Stimulated activated memory B cell treated with anti-CD40 and anti-IgM and Interleukin-4, amounts not matched to agents 10 μg/mL and 1 μg/mL and 100 μg/mL, for 72 hours (primary cell): ENCODE results near the gene TAL1.

Source experiments
- ATAC-seq: fragments of 150-1000 bp; cut with Tn5 transposase; 2 replicates; pipeline ENCODE4 v1.10.0; 2021
- H3K27ac Mint-ChIP-seq: one replicate; pipeline ENCODE4 v1.8.0; 2022; ENCODE audit warnings: mild to moderate bottlenecking, mixed read lengths
- H3K27me3 Mint-ChIP-seq: one replicate; pipeline ENCODE4 v1.8.0; 2022; ENCODE audit warnings: mixed read lengths
- H3K36me3 Mint-ChIP-seq: one replicate; pipeline ENCODE4 v1.8.0; 2022; ENCODE audit warnings: mixed read lengths
- H3K4me1 Mint-ChIP-seq: one replicate; pipeline ENCODE4 v1.8.0; 2022; ENCODE audit warnings: mixed read lengths
- H3K4me3 Mint-ChIP-seq: one replicate; pipeline ENCODE4 v1.8.0; 2022; ENCODE audit warnings: mild to moderate bottlenecking, moderate library complexity, mixed read lengths
- H3K9me3 Mint-ChIP-seq: one replicate; pipeline ENCODE4 v1.8.0; 2022; ENCODE audit warnings: mixed read lengths

Gene TAL1

GRCh38 chr1:47179988-47180563, 51.9 kb downstream of the TAL1 start:
- H3K27ac Mint-ChIP-seq: no peak overlapping the region
- H3K4me1 Mint-ChIP-seq: peaks cover 19% of the 10 kb centered on the region
- no peak overlapping the region for H3K4me3 Mint-ChIP-seq
- no peaks in the 10 kb centered on the region for H3K36me3 Mint-ChIP-seq
- peaks cover 65% of the 10 kb centered on the region for H3K27me3 Mint-ChIP-seq
- no peaks in the 10 kb centered on the region for H3K9me3 Mint-ChIP-seq
- no peak for ATAC-seq

DNA sequence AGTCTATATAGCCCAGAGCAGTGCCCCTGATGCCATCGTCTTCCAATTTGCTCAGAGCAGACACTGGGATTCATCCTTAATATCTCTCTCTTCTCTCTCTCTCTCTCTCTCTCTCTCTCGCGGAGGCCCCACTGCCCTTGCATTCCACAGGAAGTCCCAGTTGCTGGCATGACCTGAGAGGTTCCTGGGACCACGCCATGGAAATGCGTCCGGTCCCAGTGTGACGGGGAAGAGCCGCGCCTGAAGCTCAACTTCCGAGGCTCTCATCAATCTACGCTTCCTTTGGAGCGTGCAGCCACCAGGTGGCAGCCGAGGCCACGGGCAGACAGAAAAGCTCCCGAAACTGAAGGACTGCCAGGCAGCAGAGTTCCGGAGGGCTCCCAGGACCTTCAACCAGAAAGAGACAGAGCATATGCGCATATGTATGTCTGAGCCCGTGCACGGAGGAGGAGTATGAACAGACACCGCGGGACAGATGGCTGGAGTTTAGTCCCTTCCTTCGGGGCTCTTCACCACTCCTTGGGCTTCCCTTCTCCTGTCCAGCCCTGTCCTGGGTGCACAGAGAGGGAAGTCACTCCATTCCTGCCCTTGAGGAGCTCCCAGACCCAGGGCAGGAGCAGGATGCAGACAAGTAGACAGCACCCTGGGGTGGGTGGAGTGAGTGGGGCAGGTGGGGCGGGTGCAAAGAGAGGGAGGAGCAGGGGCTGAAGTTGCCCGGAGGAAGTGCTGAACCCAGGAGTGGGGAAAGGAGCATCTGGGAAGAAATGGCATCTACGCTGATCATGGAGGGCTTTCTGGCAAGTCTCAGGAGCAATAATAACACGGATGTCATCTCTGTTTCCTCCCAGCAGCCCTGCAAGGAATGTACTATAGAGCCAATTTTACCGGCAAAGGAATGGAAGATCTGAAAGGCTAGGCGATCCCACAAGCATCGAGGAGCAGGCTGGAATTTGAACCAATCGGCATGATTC, 52.7 kb downstream of the TAL1 start:
- Mint-ChIP-seq H3K27me3 (peaks cover 57% of the 10 kb centered on the region), H3K36me3 (no peaks in the 10 kb centered on the region), H3K9me3 (no peaks in the 10 kb centered on the region), H3K27ac (peak overlapping the region; percentile 74), H3K4me1 (peaks cover 21% of the 10 kb centered on the region), H3K4me3 (peak overlapping the region; percentile 88)
- peak; percentile 85 for ATAC-seq

- ATAC-seq: no peak
- H3K4me1 Mint-ChIP-seq: peaks cover 21% of the 10 kb centered on the region
- H3K36me3 Mint-ChIP-seq: no peaks in the 10 kb centered on the region
- no peak overlapping the region for H3K4me3 Mint-ChIP-seq
- no peaks in the 10 kb centered on the region for H3K9me3 Mint-ChIP-seq
- peaks cover 54% of the 10 kb centered on the region for H3K27me3 Mint-ChIP-seq
- H3K27ac Mint-ChIP-seq: peak overlapping the region; percentile 74
Observed at GRCh38 chr1:47178654-47179016, 53.4 kb downstream of the TAL1 start.

- H3K4me3 Mint-ChIP-seq: no peak overlapping the region
- H3K27me3 Mint-ChIP-seq: peaks cover 48% of the 10 kb centered on the region
- H3K36me3 Mint-ChIP-seq: no peaks in the 10 kb centered on the region
- no peaks in the 10 kb centered on the region for H3K9me3 Mint-ChIP-seq
- no peak overlapping the region for H3K27ac Mint-ChIP-seq
- peaks cover 21% of the 10 kb centered on the region for H3K4me1 Mint-ChIP-seq
- no peak for ATAC-seq
Observed at GRCh38 chr1:47178020-47178419, 54.0 kb downstream of the TAL1 start.

GRCh38 chr1:47175227-47175934, 56.6 kb downstream of the TAL1 start:
- Mint-ChIP-seq H3K4me1 (peaks cover 21% of the 10 kb centered on the region), H3K27me3 (peaks cover 31% of the 10 kb centered on the region)
- no peak for ATAC-seq

GRCh38 chr1:47174656-47175020, 57.4 kb downstream of the TAL1 start:
- no peak for ATAC-seq
- H3K36me3 Mint-ChIP-seq: no peaks in the 10 kb centered on the region
- H3K4me3 Mint-ChIP-seq: no peak overlapping the region
- no peaks in the 10 kb centered on the region for H3K9me3 Mint-ChIP-seq
- H3K4me1 Mint-ChIP-seq: peaks cover 20% of the 10 kb centered on the region
- H3K27ac Mint-ChIP-seq: no peak overlapping the region
- H3K27me3 Mint-ChIP-seq: peaks cover 27% of the 10 kb centered on the region

More at GRCh38 chr1:47175227-47175934, 56.6 kb downstream of the TAL1 start:
- Mint-ChIP-seq H3K9me3 (no peaks in the 10 kb centered on the region), H3K27ac (no peak overlapping the region), H3K36me3 (no peaks in the 10 kb centered on the region), H3K4me3 (no peak overlapping the region)

DNA sequence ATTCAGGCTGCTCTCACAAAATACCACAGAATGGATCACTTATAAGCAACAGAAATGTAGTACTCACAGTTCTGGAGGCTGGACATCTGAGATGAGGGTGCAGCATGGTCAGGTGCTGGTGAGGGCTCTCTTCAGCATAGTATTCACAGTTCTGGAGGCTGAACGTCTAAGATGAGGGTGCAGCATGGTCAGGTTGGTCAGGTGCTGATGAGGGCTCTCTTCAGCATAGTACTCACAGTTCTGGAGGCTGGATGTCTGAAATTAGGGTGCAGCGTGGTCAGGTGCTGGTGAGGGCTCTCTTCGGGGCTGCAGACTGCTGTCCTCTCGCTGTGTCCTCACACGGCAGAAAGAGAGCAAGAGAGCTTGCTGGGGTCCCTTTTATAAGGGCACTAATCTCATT, 59.2 kb downstream of the TAL1 start:
- H3K9me3 Mint-ChIP-seq: no peaks in the 10 kb centered on the region
- H3K27me3 Mint-ChIP-seq: peaks cover 29% of the 10 kb centered on the region
- no peak overlapping the region for H3K27ac Mint-ChIP-seq
- H3K36me3 Mint-ChIP-seq: no peaks in the 10 kb centered on the region
- no peak for ATAC-seq
- H3K4me1 Mint-ChIP-seq: peaks cover 10% of the 10 kb centered on the region
- no peak overlapping the region for H3K4me3 Mint-ChIP-seq
